HepG2 (cell line): ENCODE results near the gene RNASE11. TPM values are rescaled to one million over a fixed set of nuclear protein-coding genes. Genes with fewer than 3 reads are reported as not detected.
A peak's percentile ranks its signal among the peaks of the same experiment; 100 is the strongest.

ENCODE experiments used
- CBFB ChIP-seq: sonication (generic); formaldehyde crosslinking; IDR thresholded peaks from 2 replicates; pipeline ENCODE4 v1.4.0; 2020; ENCODE audit warnings: missing genetic modification reagents
- CHD2 ChIP-seq: IDR thresholded peaks from 2 replicates; pipeline ENCODE4 v1.6.1; 2011; ENCODE audit warnings: low read depth, low read length, improper control_type of control experiment
- EED ChIP-seq: sonication (generic); formaldehyde crosslinking; IDR thresholded peaks from 2 replicates; pipeline ENCODE4 v1.5.0; 2020; ENCODE audit warnings: mild to moderate bottlenecking, missing genetic modification reagents
- MEIS1 ChIP-seq: sonication (generic); formaldehyde crosslinking; IDR thresholded peaks from 2 replicates; pipeline ENCODE4 v1.9.0; 2021; ENCODE audit warnings: mild to moderate bottlenecking, missing genetic modification reagents, moderate library complexity, borderline replicate concordance
- PITX1 ChIP-seq: sonication (generic); formaldehyde crosslinking; IDR thresholded peaks from 2 replicates; pipeline ENCODE4 v1.5.1; 2020; ENCODE audit warnings: mild to moderate bottlenecking, missing genetic modification reagents
- REPIN1 ChIP-seq: sonication (generic); formaldehyde crosslinking; IDR thresholded peaks from 2 replicates; pipeline ENCODE4 v1.8.0; 2022; ENCODE audit warnings: missing genetic modification reagents, low read depth, mild to moderate bottlenecking, borderline replicate concordance
- ZNF567 ChIP-seq: sonication (generic); formaldehyde crosslinking; IDR thresholded peaks from 2 replicates; pipeline ENCODE4 v1.8.1; 2023; ENCODE audit warnings: mild to moderate bottlenecking, missing genetic modification reagents, borderline replicate concordance
- polyA plus RNA-seq, 8 experiments: library from polyadenylated mRNA; depleted of rRNA in 3 of 8; stranded (reverse) in 7 of 8; unstranded in 1 of 8; fragments of >200 nt; fragmentation: Illumina TruSeq in 4 of 8; extraction: Trizol in 4 of 8; gene quantifications; 2 replicates each; pipeline versions ENCODE4 v1.2.1 to v1.2.3, GENCODE V29; 2011 to 2016; ENCODE audit warnings: low read depth in 4 of 8, missing spikeins in 1 of 8, mixed read lengths in 1 of 8; ENCODE audit not compliant: insufficient read depth in 1 of 8
- total RNA-seq, 5 experiments: library from RNA; depleted of rRNA; stranded (reverse); fragments of >200 nt; fragmentation: Illumina TruSeq; extraction: Trizol; gene quantifications; 2 replicates each; pipeline ENCODE4 v1.2.3, GENCODE V29; 2016; ENCODE audit warnings: low read depth in 1 of 5
- TF ChIP-seq, protein P1 (sequence below): sonication (generic); formaldehyde crosslinking; conservative IDR thresholded peaks from 2 replicates; pipeline ENCODE4 v1.8.0; 2022; ENCODE audit warnings: mild to moderate bottlenecking, moderate library complexity, missing genetic modification reagents
- TF ChIP-seq, protein P2 (sequence below): sonication (generic); formaldehyde crosslinking; IDR thresholded peaks from 2 replicates; pipeline ENCODE4 v1.8.1; 2022; ENCODE audit warnings: mild to moderate bottlenecking, missing genetic modification reagents
- TF ChIP-seq, protein P3 (sequence below): sonication (generic); formaldehyde crosslinking; IDR thresholded peaks from 2 replicates; pipeline ENCODE4 v1.4.0; 2020; ENCODE audit warnings: missing genetic modification reagents
- TF ChIP-seq, protein P4 (sequence below), 2 experiments: fragments of 450-650 bp in 1 of 2; sonication (generic) in 1 of 2; formaldehyde crosslinking in 1 of 2; IDR thresholded peaks; 2 replicates each; pipeline versions ENCODE4 v1.6.1 to v1.8.0; 2016 to 2022; ENCODE audit warnings: antibody characterized with exemption in 1 of 2, mild to moderate bottlenecking in 1 of 2, missing genetic modification reagents in 1 of 2
- TF ChIP-seq, protein P5 (sequence below): sonication (generic); formaldehyde crosslinking; IDR thresholded peaks from 2 replicates; pipeline ENCODE4 v1.4.0; 2020; ENCODE audit warnings: mild to moderate bottlenecking, low read depth, missing genetic modification reagents

The RNASE11 gene
- total and polyA plus RNA-seq, 2 of the 13 experiments (the other 11 are each of a cell fraction or from before 2014, with no cell fraction given): not detected

DNA sequence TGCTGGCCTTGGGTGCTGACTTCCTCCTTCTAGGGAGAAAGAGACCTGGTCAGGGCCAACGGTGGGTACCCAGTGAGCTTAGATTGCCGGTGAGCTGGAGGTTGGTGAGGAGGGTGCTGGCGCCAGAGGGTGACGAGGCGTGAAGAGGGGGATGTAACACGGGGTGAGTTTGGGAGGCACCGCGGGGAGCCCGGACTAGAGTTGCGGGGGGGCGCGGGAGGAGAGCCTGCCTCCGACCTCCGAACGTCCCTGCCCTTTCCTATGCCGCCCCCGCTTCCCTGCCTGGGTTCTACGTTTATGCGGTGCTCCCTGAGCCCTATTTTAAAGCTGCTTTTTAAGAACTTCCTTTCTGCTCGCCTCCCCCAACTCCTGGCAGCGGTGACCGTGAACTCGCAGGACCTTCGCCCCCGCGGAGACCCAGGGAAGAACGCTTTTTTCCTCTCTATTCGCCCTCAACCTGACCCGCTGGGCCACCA is 35.1 kb upstream of the RNASE11 start (continued):
- TF ChIP-seq, protein P1, sequence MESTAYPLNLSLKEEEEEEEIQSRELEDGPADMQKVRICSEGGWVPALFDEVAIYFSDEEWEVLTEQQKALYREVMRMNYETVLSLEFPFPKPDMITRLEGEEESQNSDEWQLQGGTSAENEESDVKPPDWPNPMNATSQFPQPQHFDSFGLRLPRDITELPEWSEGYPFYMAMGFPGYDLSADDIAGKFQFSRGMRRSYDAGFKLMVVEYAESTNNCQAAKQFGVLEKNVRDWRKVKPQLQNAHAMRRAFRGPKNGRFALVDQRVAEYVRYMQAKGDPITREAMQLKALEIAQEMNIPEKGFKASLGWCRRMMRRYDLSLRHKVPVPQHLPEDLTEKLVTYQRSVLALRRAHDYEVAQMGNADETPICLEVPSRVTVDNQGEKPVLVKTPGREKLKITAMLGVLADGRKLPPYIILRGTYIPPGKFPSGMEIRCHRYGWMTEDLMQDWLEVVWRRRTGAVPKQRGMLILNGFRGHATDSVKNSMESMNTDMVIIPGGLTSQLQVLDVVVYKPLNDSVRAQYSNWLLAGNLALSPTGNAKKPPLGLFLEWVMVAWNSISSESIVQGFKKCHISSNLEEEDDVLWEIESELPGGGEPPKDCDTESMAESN (CRISPR knock-in tag): no peak
- TF ChIP-seq, protein P2, sequence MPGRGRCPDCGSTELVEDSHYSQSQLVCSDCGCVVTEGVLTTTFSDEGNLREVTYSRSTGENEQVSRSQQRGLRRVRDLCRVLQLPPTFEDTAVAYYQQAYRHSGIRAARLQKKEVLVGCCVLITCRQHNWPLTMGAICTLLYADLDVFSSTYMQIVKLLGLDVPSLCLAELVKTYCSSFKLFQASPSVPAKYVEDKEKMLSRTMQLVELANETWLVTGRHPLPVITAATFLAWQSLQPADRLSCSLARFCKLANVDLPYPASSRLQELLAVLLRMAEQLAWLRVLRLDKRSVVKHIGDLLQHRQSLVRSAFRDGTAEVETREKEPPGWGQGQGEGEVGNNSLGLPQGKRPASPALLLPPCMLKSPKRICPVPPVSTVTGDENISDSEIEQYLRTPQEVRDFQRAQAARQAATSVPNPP: no peak
- no peak for TF ChIP-seq MEIS1 (CRISPR knock-in tag)
- TF ChIP-seq, protein P3, sequence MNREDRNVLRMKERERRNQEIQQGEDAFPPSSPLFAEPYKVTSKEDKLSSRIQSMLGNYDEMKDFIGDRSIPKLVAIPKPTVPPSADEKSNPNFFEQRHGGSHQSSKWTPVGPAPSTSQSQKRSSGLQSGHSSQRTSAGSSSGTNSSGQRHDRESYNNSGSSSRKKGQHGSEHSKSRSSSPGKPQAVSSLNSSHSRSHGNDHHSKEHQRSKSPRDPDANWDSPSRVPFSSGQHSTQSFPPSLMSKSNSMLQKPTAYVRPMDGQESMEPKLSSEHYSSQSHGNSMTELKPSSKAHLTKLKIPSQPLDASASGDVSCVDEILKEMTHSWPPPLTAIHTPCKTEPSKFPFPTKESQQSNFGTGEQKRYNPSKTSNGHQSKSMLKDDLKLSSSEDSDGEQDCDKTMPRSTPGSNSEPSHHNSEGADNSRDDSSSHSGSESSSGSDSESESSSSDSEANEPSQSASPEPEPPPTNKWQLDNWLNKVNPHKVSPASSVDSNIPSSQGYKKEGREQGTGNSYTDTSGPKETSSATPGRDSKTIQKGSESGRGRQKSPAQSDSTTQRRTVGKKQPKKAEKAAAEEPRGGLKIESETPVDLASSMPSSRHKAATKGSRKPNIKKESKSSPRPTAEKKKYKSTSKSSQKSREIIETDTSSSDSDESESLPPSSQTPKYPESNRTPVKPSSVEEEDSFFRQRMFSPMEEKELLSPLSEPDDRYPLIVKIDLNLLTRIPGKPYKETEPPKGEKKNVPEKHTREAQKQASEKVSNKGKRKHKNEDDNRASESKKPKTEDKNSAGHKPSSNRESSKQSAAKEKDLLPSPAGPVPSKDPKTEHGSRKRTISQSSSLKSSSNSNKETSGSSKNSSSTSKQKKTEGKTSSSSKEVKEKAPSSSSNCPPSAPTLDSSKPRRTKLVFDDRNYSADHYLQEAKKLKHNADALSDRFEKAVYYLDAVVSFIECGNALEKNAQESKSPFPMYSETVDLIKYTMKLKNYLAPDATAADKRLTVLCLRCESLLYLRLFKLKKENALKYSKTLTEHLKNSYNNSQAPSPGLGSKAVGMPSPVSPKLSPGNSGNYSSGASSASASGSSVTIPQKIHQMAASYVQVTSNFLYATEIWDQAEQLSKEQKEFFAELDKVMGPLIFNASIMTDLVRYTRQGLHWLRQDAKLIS (CRISPR knock-in tag): no peak
- TF ChIP-seq CHD2: no peak
- TF ChIP-seq PITX1 (CRISPR knock-in tag): no peak
- TF ChIP-seq ZNF567: no peak
- TF ChIP-seq, protein P4, sequence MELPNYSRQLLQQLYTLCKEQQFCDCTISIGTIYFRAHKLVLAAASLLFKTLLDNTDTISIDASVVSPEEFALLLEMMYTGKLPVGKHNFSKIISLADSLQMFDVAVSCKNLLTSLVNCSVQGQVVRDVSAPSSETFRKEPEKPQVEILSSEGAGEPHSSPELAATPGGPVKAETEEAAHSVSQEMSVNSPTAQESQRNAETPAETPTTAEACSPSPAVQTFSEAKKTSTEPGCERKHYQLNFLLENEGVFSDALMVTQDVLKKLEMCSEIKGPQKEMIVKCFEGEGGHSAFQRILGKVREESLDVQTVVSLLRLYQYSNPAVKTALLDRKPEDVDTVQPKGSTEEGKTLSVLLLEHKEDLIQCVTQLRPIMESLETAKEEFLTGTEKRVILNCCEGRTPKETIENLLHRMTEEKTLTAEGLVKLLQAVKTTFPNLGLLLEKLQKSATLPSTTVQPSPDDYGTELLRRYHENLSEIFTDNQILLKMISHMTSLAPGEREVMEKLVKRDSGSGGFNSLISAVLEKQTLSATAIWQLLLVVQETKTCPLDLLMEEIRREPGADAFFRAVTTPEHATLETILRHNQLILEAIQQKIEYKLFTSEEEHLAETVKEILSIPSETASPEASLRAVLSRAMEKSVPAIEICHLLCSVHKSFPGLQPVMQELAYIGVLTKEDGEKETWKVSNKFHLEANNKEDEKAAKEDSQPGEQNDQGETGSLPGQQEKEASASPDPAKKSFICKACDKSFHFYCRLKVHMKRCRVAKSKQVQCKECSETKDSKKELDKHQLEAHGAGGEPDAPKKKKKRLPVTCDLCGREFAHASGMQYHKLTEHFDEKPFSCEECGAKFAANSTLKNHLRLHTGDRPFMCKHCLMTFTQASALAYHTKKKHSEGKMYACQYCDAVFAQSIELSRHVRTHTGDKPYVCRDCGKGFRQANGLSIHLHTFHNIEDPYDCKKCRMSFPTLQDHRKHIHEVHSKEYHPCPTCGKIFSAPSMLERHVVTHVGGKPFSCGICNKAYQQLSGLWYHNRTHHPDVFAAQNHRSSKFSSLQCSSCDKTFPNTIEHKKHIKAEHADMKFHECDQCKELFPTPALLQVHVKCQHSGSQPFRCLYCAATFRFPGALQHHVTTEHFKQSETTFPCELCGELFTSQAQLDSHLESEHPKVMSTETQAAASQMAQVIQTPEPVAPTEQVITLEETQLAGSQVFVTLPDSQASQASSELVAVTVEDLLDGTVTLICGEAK (IDR thresholded peaks at IDR 0.05): no peak
- TF ChIP-seq, protein P4 (CRISPR knock-in tag; IDR thresholded peaks at IDR 0.05): no peak
- 0 out of 2 replicates have a peak, but pooled peaks have one; percentile 43 for TF ChIP-seq CBFB (CRISPR knock-in tag)
- no peak for TF ChIP-seq EED (CRISPR knock-in tag)
- TF ChIP-seq, protein P5, sequence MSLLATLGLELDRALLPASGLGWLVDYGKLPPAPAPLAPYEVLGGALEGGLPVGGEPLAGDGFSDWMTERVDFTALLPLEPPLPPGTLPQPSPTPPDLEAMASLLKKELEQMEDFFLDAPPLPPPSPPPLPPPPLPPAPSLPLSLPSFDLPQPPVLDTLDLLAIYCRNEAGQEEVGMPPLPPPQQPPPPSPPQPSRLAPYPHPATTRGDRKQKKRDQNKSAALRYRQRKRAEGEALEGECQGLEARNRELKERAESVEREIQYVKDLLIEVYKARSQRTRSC (CRISPR knock-in tag): no peak
- peak; percentile 36; the same call in 1 of the 2 replicates for TF ChIP-seq REPIN1 (CRISPR knock-in tag)
